ENCODE data around the gene DHRS1. TPM values are rescaled to one million over a fixed set of nuclear protein-coding genes. Genes with fewer than 3 reads are reported as not detected.

Gene DHRS1
- total RNA-seq, 1 donor = 10.4 TPM

DNA sequence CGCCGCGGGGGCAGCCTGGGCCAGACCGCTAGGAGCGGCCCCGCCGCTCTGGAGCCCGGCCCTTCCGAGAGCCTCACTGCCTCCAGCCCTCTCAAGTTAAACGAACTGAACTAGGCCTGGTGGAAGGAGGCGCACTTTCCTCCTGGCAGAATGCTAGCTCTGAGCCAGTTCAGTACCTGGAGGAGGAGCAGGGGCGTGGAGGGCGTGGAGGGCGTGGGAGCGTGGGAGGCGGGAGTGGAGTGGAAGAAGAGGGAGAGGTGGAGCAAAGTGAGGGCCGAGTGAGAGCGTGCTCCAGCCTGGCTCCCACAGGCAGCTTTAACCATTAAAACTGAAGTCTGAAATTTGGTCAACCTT, 17.0 kb upstream of the DHRS1 start:
- H3K9me3 ChIP-seq (ENCODE audit: low read depth, low read length) = no peaks in the 10 kb centered on the region
- no peak overlapping the region for H3K4me3 ChIP-seq (ENCODE audit: low read length)
- no peaks in the 10 kb centered on the region for H3K27me3 ChIP-seq (ENCODE audit: insufficient read depth, low read length)
- H3K4me1 ChIP-seq (ENCODE audit: insufficient read depth, low read length) = peaks cover 76% of the 10 kb centered on the region

DNA sequence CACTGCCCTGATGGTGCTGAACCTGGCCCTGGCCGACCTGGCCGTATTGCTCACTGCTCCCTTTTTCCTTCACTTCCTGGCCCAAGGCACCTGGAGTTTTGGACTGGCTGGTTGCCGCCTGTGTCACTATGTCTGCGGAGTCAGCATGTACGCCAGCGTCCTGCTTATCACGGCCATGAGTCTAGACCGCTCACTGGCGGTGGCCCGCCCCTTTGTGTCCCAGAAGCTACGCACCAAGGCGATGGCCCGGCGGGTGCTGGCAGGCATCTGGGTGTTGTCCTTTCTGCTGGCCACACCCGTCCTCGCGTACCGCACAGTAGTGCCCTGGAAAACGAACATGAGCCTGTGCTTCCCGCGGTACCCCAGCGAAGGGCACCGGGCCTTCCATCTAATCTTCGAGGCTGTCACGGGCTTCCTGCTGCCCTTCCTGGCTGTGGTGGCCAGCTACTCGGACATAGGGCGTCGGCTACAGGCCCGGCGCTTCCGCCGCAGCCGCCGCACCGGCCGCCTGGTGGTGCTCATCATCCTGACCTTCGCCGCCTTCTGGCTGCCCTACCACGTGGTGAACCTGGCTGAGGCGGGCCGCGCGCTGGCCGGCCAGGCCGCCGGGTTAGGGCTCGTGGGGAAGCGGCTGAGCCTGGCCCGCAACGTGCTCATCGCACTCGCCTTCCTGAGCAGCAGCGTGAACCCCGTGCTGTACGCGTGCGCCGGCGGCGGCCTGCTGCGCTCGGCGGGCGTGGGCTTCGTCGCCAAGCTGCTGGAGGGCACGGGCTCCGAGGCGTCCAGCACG, 16.4 kb upstream of the DHRS1 start:
- H3K27me3 ChIP-seq (ENCODE audit: insufficient read depth, low read length) = no peaks in the 10 kb centered on the region
- H3K4me1 ChIP-seq (ENCODE audit: insufficient read depth, low read length) = peaks cover 82% of the 10 kb centered on the region
- no peaks in the 10 kb centered on the region for H3K9me3 ChIP-seq (ENCODE audit: low read depth, low read length)
- peak overlapping the region; percentile 34 for H3K4me3 ChIP-seq (ENCODE audit: low read length)

DNA sequence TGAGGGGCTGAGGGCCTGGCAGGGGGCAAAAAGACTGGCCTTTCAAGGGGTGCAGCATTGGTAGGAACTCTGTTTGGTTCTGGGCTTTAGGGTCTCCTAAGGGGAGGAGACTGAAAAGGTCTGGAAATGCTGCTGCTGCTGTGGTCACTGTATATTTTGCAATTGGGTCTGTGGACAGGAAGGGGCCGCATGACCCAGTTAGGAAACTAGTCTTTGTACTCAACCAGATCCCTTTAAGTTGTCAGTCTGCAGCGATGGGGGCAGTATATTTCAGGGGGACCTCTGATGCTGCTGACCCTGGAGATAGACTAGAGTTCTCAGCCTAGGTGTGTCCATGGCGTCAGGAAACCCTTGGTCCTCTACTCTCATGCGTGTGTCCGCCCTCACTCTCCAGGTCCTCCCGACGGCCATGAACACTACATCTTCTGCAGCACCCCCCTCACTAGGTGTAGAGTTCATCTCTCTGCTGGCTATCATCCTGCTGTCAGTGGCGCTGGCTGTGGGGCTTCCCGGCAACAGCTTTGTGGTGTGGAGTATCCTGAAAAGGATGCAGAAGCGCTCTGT, 15.7 kb upstream of the DHRS1 start:
- peaks cover 89% of the 10 kb centered on the region for H3K4me1 ChIP-seq (ENCODE audit: insufficient read depth, low read length)
- no peaks in the 10 kb centered on the region for H3K9me3 ChIP-seq (ENCODE audit: low read depth, low read length)
- no peaks in the 10 kb centered on the region for H3K27me3 ChIP-seq (ENCODE audit: insufficient read depth, low read length)
- peak overlapping the region; percentile 34 for H3K4me3 ChIP-seq (ENCODE audit: low read length)

DNA sequence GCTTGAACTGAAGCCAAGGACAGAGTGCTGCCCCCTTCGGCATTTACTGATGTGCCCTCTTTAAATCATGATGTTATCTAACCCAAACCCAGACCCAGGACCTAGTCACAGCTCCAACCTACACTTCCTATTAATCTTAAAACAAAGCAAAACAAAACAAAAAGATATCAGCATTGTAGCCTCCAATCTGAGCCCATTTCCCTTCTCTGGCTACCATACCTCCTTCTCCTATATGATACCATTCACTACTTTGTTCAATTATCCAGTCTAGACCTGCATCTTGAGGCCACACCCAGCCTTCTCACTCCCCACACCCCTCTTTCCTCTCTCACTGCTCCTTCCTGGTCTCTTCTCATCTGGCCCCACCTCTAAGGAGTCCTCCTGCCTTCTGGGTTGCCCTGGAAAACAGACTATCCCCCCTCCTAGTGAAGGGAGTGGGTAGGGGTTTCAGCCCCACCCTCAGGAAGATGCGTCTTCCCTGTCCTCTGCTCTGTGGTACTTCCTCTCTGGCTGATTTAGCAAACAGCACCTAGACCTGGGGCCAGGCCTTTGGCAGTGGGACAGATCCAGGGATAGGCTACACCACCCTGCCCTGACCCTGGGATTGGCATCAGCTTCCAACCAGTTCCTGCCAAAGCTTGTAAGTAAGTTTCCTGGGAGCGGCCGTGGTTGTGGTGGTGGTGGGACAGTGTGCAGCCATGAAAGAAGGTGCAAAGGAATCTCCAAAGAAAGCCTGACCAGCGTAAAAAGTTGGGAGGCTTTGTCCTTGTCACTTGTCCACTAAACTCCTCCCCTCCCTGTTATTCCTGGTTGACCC, 15.0 kb upstream of the DHRS1 start:
- H3K27me3 ChIP-seq (ENCODE audit: insufficient read depth, low read length) = no peaks in the 10 kb centered on the region
- peak overlapping the region; percentile 34 for H3K4me3 ChIP-seq (ENCODE audit: low read length)
- H3K9me3 ChIP-seq (ENCODE audit: low read depth, low read length) = no peaks in the 10 kb centered on the region
- H3K4me1 ChIP-seq (ENCODE audit: insufficient read depth, low read length) = peaks cover 96% of the 10 kb centered on the region

DNA sequence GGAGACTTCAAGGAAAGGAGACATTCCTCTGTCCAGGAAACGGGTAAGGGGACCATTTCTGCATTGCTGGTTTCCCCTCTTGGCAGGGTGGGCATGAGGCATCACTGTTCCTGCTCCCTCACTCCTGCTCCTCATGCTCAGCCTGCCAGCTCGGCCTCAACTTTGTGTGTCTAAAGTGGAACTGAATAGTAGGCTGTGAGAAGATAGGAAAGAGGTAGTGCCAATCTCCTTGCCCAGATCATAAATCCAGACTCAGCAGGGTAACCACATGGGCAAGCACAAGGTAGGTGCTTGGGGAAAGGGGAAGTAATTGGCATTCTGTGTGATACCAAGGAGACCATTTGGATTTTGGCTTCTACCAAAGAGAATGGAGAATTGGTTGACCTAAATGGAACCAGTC, 14.3 kb upstream of the DHRS1 start:
- Histone ChIP-seq H3K9me3 (ENCODE audit: low read depth, low read length) (no peaks in the 10 kb centered on the region), H3K4me1 (ENCODE audit: insufficient read depth, low read length) (peaks cover 100% of the 10 kb centered on the region), H3K27me3 (ENCODE audit: insufficient read depth, low read length) (no peaks in the 10 kb centered on the region), H3K4me3 (ENCODE audit: low read length) (no peak overlapping the region)

DNA sequence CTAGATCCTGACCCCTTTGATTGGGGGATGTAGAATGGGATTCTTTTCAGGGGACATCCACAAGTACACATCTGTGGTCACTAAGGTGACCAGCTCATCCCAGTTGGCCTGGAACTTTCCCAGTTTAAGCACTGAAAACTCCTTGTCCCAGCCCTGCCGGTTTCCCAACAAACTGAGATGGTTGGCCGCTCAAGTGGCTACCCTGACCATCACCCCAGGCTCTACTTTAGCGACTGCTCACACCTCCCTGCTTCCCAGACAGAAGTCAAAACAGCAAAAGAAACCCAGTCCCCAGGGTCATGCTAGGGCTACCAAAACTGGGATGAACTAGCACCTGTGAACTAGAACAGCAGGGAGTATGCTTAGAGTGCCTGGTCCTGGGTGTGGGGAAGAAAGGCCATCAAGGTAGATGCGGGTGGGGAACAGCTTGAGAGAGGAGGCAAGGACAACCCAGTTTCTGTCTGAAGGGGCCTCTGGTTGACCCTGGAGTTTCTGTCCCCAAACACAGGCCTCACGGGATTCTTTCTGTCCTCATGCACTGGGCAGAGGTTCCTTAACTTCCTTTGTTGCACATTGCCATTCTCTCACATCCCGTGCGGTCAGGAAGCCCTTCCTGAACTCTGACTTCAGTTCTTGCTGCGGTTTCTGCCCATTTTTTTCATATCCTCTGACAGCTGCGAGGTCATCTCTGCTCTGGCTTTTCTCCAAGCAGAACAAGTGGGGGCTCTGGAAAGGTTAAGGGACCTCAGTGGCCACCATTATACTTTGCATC, 13.3 kb upstream of the DHRS1 start:
- Histone ChIP-seq H3K9me3 (ENCODE audit: low read depth, low read length) (no peaks in the 10 kb centered on the region), H3K27me3 (ENCODE audit: insufficient read depth, low read length) (no peaks in the 10 kb centered on the region), H3K4me1 (ENCODE audit: insufficient read depth, low read length) (peaks cover 100% of the 10 kb centered on the region), H3K4me3 (ENCODE audit: low read length) (peak overlapping the region; percentile 47)

DNA sequence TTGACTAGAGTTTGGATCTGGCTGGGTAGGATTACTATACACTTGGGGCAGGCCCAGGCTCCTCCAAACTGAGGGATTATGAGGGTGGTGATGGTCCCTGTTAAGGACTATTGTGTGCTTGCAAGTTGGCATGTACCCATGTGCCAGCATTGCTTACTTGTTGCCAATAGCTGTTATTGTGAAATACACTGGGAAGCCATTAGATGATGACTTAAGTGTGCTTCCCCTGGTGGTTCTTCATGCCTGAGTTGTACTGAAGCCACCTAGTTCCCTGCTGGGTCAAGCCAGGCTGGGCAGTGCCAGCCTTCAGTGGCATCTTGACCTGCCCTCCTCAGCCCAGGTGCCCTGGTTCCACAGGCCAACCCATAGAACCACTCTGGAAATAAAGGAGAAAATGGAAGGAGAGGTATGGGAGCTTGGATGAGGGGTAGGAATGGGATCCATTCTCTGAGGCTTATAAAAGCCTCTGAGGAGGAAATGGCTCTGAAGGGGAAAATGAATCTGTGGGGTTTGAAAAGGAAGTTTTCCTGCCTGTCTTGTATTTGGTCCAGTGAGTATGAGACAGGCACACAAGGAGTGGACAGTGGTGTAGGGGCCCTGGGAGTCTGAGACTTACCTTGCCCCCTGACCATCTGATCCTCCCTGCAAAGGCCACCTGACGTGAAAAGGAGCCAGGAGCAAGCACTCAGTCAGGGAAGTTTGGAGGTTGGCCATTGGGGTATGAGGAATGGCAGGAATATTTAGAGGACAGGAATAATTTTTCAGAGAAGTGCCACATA, 12.4 kb upstream of the DHRS1 start:
- Histone ChIP-seq H3K27me3 (ENCODE audit: insufficient read depth, low read length) (no peaks in the 10 kb centered on the region), H3K4me3 (ENCODE audit: low read length) (peak overlapping the region; percentile 47), H3K4me1 (ENCODE audit: insufficient read depth, low read length) (peaks cover 95% of the 10 kb centered on the region), H3K9me3 (ENCODE audit: low read depth, low read length) (no peaks in the 10 kb centered on the region)

DNA sequence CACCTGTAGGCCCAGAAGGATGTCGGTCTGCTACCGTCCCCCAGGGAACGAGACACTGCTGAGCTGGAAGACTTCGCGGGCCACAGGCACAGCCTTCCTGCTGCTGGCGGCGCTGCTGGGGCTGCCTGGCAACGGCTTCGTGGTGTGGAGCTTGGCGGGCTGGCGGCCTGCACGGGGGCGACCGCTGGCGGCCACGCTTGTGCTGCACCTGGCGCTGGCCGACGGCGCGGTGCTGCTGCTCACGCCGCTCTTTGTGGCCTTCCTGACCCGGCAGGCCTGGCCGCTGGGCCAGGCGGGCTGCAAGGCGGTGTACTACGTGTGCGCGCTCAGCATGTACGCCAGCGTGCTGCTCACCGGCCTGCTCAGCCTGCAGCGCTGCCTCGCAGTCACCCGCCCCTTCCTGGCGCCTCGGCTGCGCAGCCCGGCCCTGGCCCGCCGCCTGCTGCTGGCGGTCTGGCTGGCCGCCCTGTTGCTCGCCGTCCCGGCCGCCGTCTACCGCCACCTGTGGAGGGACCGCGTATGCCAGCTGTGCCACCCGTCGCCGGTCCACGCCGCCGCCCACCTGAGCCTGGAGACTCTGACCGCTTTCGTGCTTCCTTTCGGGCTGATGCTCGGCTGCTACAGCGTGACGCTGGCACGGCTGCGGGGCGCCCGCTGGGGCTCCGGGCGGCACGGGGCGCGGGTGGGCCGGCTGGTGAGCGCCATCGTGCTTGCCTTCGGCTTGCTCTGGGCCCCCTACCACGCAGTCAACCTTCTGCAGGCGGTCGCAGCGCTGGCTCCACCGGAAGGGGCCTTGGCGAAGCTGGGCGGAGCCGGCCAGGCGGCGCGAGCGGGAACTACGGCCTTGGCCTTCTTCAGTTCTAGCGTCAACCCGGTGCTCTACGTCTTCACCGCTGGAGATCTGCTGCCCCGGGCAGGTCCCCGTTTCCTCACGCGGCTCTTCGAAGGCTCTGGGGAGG, 11.3 kb upstream of the DHRS1 start, which contains the start of gene LTB4R:
Gene LTB4R, plus strand, starts transcription at position 857 of the 959 bp plus-strand sequence. CDS start 4,150 bp downstream, outside the sequence.
- no peaks in the 10 kb centered on the region for H3K27me3 ChIP-seq (ENCODE audit: insufficient read depth, low read length)
- H3K9me3 ChIP-seq (ENCODE audit: low read depth, low read length) = no peaks in the 10 kb centered on the region
- peak within 1 kb of the TSS; percentile 47 for H3K4me3 ChIP-seq (ENCODE audit: low read length)
- peaks cover 84% of the 10 kb centered on the region for H3K4me1 ChIP-seq (ENCODE audit: insufficient read depth, low read length)

DNA sequence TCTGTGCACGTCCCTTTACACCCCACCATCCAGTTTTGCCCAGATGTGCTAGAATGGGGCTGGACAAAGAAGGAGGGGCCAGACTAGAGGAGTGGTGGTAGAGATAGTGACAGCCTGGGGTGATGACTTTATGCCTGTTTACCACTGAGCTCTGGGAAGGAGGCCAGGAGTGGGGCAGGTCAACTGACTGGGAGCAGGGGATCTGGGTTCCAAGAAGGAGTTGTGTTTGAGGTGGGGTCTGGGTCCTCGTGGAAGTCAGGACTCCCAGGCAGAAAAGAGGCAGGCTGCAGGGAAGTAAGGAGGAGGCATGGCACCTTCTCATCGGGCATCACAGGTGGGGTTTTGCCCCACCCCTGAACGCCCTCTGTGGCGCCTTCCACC, 10.7 kb upstream of the DHRS1 start:
- no peaks in the 10 kb centered on the region for H3K27me3 ChIP-seq (ENCODE audit: insufficient read depth, low read length)
- peaks cover 77% of the 10 kb centered on the region for H3K4me1 ChIP-seq (ENCODE audit: insufficient read depth, low read length)
- peak overlapping the region; percentile 47 for H3K4me3 ChIP-seq (ENCODE audit: low read length)
- H3K9me3 ChIP-seq (ENCODE audit: low read depth, low read length) = no peaks in the 10 kb centered on the region

DNA sequence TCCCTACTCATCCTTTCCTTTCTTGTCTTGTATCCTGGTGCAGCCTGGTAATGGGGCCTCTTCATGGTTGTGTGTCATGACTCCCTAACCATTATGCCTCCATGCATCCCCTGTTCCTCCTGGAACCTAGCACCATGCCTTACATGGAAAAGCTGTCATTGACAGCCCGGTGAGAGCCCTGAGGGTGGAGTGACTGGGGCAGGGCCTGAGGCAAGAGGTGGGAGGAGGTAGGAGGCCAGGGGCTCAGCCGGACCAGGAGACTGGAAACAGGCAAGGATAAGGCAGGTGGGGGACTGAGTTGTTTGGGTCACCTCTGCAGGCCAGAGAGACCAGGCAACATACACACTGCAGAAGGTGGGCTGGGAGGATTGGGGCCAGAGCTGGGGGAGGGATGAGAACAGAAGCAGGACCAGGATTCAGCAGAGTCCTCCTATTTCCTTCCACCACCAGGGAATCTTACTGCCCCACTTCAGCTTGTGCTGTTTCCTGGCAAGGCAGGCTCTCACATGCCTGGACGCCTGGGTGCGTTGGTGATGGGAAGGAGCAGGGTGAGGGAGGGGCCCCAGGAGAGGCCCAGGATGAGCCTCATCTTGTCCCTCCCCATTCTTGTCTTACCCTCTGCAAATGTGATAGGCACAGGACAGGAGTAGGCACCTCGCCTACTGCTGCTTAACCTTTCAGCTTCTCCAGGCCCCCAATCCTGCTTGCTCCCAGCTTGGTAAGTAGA, 10.1 kb upstream of the DHRS1 start, which contains the start of gene LTB4R2:
Gene LTB4R2, plus strand, starts transcription at position 603 of the 727 bp plus-strand sequence. CDS start 525 bp downstream, outside the sequence.
- Histone ChIP-seq H3K4me3 (ENCODE audit: low read length) (peak within 1 kb of the TSS; percentile 47), H3K9me3 (ENCODE audit: low read depth, low read length) (no peaks in the 10 kb centered on the region), H3K4me1 (ENCODE audit: insufficient read depth, low read length) (peaks cover 72% of the 10 kb centered on the region), H3K27me3 (ENCODE audit: insufficient read depth, low read length) (no peaks in the 10 kb centered on the region)

DNA sequence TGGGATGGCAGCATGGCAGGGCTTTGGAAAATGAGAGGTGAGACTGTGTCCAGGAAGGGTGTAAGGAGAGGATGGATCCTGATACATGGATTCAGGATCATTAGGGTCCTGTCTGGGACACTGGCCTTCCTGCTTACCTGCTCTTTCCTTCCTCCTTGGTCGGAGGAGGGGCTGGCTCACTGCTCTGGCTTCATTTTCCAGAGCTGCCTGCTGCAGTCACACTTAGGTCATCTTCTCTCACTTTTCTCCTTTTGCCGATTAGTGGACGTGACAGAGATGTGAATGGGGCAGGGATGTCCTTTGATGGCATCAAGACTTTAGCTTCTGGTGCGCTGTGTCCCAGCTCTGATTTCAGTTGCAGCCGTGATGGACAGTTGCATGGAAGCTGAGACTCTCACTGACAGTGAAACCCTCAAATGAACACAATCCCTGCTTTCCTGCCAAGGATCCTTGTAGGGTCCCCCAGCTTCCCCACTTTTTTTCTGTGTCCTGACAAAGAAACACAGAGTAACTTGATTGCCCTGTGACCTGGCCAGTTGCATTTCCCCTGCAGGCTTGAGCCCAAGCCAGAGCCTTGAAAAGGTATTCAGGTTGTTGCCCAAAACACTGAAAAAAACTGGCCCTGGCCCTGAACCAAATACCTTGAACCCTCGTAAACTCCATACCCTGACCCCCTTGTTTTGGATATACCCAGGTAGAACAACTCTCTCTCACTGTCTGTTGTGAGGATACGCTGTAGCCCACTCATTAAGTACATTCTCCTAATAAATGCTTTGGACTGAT, 9.0 kb upstream of the DHRS1 start:
- H3K4me3 ChIP-seq (ENCODE audit: low read length) = no peak overlapping the region
- H3K9me3 ChIP-seq (ENCODE audit: low read depth, low read length) = no peaks in the 10 kb centered on the region
- H3K27me3 ChIP-seq (ENCODE audit: insufficient read depth, low read length) = no peaks in the 10 kb centered on the region
- H3K4me1 ChIP-seq (ENCODE audit: insufficient read depth, low read length) = peaks cover 60% of the 10 kb centered on the region
